Breast epithelium (tissue), 4 donors: Measurements from ENCODE around the gene IL9. TPM values are rescaled to one million over a fixed set of nuclear protein-coding genes. Genes with fewer than 3 reads are reported as not detected.

Experiments
- DNase-seq, 2 donors: peaks; one replicate each; pipeline ENCODE4 v3.0.0-alpha.2; 2019; ENCODE audit warnings: low spot score in 2 of 2
- H3K27ac ChIP-seq, 2 donors: fragments of 200-600 bp; sonication (generic) in 1 of 2; one replicate each; pipeline ENCODE4 v1.5.1; 2016 to 2019; ENCODE audit warnings: mild to moderate bottlenecking in 1 of 2
- H3K27me3 ChIP-seq, 2 donors: fragments of 200-600 bp; sonication (generic) in 1 of 2; one replicate each; pipeline versions ENCODE4 v1.5.1 to v1.6.0; 2017 to 2019; ENCODE audit warnings: control low read depth in 1 of 2, mild to moderate bottlenecking in 1 of 2
- H3K36me3 ChIP-seq: fragments of 200-600 bp; one replicate; pipeline ENCODE4 v1.5.1; 2019
- H3K4me1 ChIP-seq, 2 donors: fragments of 200-600 bp; sonication (generic); one replicate each; pipeline ENCODE4 v1.5.1; 2016 to 2019; ENCODE audit warnings: control low read depth in 1 of 2
- H3K4me3 ChIP-seq, 3 donors: fragments of 200-600 bp; sonication (generic); 1 replicate in 2 of 3; 2 replicates in 1 of 3; pipeline ENCODE4 v1.5.1; 2016 to 2019; ENCODE audit warnings: mild to moderate bottlenecking in 3 of 3, moderate library complexity in 2 of 3
- H3K9me3 ChIP-seq, 2 donors: fragments of 200-600 bp; sonication (generic) in 1 of 2; one replicate each; pipeline ENCODE4 v1.5.1; 2016 to 2019; ENCODE audit warnings: control low read depth in 1 of 2
- POLR2A ChIP-seq: fragments of 450-650 bp; IDR thresholded peaks from one replicate; pipeline ENCODE4 v1.6.1; 2016; ENCODE audit warnings: antibody characterized with exemption, mild to moderate bottlenecking, moderate library complexity
- POLR2AphosphoS5 ChIP-seq, 3 donors: sonication (generic); formaldehyde crosslinking; IDR thresholded peaks; one replicate each; pipeline ENCODE4 v1.6.1; 2017; ENCODE audit warnings: antibody characterized with exemption in 3 of 3
- intact Hi-C: fragments of 100-400 bp; cut with DNase I; formaldehyde crosslinking; loops from one replicate; pipeline ENCODE4 v1.15.1; 2023; ENCODE audit warnings: low total_unique reads
- total RNA-seq, 3 donors: library from RNA; depleted of rRNA; stranded (reverse); fragments of >200 nt; gene quantifications; one replicate each; pipeline ENCODE4 v1.1.0, GENCODE V29; 2016
- TF ChIP-seq, protein P1 (sequence below), 3 donors: fragments of 450-650 bp; IDR thresholded peaks; one replicate each; pipeline ENCODE4 v1.5.1; 2016 to 2017; ENCODE audit warnings: antibody characterized with exemption in 3 of 3, mild to moderate bottlenecking in 3 of 3, moderate library complexity in 3 of 3

IL9 gene
- total RNA-seq, 3 donors from 2014 or later = not detected

DNA sequence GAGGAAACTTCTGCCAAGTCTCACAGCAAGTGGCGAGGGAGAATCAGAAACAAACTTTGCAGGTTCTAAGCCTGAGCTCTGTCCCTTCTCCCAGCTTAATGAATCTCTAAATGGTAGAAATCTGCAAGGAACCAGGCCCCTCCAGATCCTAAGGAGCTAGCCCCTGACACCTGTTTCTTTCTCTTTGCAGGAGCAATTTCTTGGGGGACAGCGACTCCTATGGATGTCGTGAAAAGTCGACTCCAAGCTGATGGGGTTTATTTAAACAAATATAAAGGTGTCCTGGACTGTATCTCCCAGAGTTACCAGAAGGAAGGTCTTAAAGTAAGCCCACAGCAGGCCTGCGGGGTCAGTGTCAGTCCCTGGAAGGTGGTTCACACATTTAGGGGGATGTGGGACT is 21.8 kb downstream of the IL9 start:
- no peaks in the 10 kb centered on the region for H3K4me1 ChIP-seq
- H3K27me3 ChIP-seq = no peaks in the 10 kb centered on the region
- intact Hi-C loops = no loop called here
- TF ChIP-seq POLR2A = no peak
- TF ChIP-seq, protein P1, sequence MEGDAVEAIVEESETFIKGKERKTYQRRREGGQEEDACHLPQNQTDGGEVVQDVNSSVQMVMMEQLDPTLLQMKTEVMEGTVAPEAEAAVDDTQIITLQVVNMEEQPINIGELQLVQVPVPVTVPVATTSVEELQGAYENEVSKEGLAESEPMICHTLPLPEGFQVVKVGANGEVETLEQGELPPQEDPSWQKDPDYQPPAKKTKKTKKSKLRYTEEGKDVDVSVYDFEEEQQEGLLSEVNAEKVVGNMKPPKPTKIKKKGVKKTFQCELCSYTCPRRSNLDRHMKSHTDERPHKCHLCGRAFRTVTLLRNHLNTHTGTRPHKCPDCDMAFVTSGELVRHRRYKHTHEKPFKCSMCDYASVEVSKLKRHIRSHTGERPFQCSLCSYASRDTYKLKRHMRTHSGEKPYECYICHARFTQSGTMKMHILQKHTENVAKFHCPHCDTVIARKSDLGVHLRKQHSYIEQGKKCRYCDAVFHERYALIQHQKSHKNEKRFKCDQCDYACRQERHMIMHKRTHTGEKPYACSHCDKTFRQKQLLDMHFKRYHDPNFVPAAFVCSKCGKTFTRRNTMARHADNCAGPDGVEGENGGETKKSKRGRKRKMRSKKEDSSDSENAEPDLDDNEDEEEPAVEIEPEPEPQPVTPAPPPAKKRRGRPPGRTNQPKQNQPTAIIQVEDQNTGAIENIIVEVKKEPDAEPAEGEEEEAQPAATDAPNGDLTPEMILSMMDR (IDR thresholded peaks at IDR 0.05) = no peak
- no peak for TF ChIP-seq POLR2AphosphoS5 (IDR thresholded peaks at IDR 0.05)
- no peaks in the 10 kb centered on the region for H3K9me3 ChIP-seq
- no peak overlapping the region for H3K4me3 ChIP-seq
- no peak for DNase-seq
- no peak overlapping the region for H3K27ac ChIP-seq
- H3K36me3 ChIP-seq = no peaks in the 10 kb centered on the region

DNA sequence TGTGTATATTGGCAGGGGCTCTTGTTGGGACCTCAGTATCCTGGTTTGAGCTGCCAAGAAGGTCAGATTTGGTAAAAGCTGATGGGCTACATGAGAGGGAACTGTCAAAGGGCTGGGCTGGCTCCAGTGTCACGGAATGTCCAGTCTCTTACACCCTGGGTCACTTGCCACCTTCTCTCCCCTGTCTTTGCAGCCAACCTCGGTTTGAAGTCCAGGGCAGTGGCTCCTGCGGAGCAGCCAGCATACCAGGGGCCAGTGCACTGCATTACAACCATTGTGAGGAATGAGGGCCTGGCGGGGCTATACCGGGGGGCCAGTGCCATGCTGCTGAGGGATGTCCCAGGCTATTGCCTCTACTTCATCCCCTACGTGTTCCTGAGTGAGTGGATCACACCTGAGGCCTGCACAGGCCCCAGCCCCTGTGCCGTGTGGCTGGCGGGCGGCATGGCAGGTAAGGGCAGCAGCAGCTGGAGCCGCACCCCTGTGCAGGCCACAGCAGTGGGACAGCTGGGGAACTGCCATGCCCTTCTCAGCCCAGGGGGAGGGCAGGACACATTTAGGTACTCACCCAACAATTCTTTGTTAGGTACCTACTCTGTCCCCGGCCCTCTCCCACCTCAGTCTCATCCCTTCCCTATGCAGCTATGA is 24.2 kb downstream of the IL9 start:
- Histone ChIP-seq H3K4me3 (no peak overlapping the region), H3K36me3 (no peaks in the 10 kb centered on the region), H3K27ac (no peak overlapping the region), H3K9me3 (no peaks in the 10 kb centered on the region), H3K4me1 (no peaks in the 10 kb centered on the region), H3K27me3 (no peaks in the 10 kb centered on the region)
- intact Hi-C loops = no loop called here
- DNase-seq = no peak
- no peak for TF ChIP-seq POLR2AphosphoS5 (IDR thresholded peaks at IDR 0.05)
- TF ChIP-seq, protein P1 (IDR thresholded peaks at IDR 0.05) = no peak
- no peak for TF ChIP-seq POLR2A

DNA sequence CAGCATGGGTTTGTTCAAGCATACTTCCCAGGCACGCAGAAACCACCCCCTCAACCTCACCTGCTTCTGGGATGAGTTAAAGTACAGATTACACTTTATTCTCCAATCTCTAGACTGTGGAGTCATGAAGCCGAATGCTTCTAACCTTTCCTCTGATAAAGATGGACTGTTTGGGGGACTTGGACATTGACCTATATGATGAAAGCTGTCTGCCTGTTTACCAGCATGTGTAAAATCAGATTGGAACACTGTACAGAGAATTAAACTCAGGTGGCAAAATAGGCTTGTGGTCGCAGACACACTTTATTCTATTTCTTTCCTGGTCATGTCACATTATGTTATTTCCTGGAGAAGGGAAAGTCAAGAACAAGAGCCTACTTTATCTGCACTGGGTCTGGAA is 25.7 kb downstream of the IL9 start:
- intact Hi-C loops = no loop called here
- H3K36me3 ChIP-seq = no peaks in the 10 kb centered on the region
- H3K4me3 ChIP-seq = no peak overlapping the region
- H3K27me3 ChIP-seq = no peaks in the 10 kb centered on the region
- no peak for DNase-seq
- no peaks in the 10 kb centered on the region for H3K4me1 ChIP-seq
- no peak overlapping the region for H3K27ac ChIP-seq
- no peaks in the 10 kb centered on the region for H3K9me3 ChIP-seq
- TF ChIP-seq POLR2AphosphoS5 (IDR thresholded peaks at IDR 0.05) (no peak), POLR2A (no peak)
- TF ChIP-seq, protein P1 (IDR thresholded peaks at IDR 0.05) = no peak

DNA sequence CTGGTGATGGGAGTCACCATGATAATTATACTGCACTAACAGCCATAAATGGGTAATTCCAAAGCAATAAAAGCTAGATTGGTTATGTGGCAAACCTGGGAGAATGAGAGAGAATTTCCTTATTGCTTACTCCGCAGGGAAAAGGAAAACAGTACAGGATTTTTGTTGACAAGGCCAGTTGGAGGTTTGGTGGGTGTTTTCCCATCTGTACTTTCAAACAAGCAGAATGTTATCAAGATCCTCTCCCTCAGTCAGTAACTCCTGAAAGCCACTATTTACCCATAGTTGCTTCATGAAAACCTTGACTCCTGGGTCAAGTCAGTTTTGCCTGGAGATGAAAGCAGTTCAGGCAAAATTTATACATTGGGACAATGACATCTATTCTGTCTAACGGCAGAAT is 26.4 kb downstream of the IL9 start:
- no peak for DNase-seq
- Histone ChIP-seq H3K4me3 (no peak overlapping the region), H3K4me1 (no peaks in the 10 kb centered on the region), H3K9me3 (no peaks in the 10 kb centered on the region), H3K36me3 (no peaks in the 10 kb centered on the region), H3K27ac (no peak overlapping the region), H3K27me3 (no peaks in the 10 kb centered on the region)
- intact Hi-C loops = no loop called here
- TF ChIP-seq POLR2AphosphoS5 (IDR thresholded peaks at IDR 0.05) = no peak

DNA sequence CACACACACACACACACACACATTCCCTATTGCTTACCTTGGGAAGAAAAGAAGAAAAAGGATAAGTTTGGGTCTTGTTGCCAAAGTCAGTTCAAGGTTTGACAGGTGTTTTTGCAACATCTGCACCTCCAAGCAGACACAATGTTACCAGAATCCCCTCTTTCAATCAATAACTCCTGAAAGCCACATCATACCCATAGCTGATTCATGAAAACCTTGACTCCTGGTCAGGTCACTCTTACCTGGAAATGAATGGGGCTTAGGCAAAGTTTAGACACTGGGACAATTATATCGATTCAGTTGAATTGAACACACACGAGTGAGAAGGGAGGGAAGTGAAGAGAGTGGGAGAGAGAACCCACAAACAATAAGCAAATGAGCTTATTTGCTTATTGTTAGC is 27.0 kb downstream of the IL9 start:
- H3K27me3 ChIP-seq = no peaks in the 10 kb centered on the region
- no peak overlapping the region for H3K4me3 ChIP-seq
- H3K36me3 ChIP-seq = no peaks in the 10 kb centered on the region
- DNase-seq = no peak
- no peaks in the 10 kb centered on the region for H3K9me3 ChIP-seq
- intact Hi-C loops = no loop called here
- H3K27ac ChIP-seq = no peak overlapping the region
- TF ChIP-seq POLR2A = no peak
- no peak for TF ChIP-seq POLR2AphosphoS5 (IDR thresholded peaks at IDR 0.05)
- TF ChIP-seq, protein P1 (IDR thresholded peaks at IDR 0.05) = no peak
- no peaks in the 10 kb centered on the region for H3K4me1 ChIP-seq

DNA sequence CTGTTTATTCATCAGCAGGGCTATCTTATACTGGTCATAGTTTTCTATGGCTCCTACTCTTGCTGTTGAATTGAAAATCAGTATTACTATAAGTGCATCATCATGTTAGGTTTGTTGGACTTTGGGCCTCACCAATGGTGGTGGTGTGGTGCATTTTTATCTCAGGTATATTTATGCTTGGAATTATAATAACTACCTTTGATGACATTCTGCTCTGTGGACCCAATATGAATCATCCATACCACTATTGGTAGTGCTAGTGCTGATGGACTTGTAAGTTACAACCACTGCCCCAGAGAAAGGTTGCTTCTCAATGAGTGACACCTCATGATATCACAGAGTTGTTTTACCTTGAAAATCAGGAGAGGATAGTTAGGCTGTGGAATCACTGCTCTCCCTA is 28.0 kb downstream of the IL9 start:
- Histone ChIP-seq H3K4me3 (no peak overlapping the region), H3K9me3 (no peaks in the 10 kb centered on the region), H3K4me1 (no peaks in the 10 kb centered on the region), H3K27me3 (no peaks in the 10 kb centered on the region), H3K27ac (no peak overlapping the region), H3K36me3 (no peaks in the 10 kb centered on the region)
- TF ChIP-seq, protein P1 (IDR thresholded peaks at IDR 0.05) = no peak
- TF ChIP-seq POLR2A = no peak
- TF ChIP-seq POLR2AphosphoS5 (IDR thresholded peaks at IDR 0.05) = no peak
- no peak for DNase-seq
- intact Hi-C loops = no loop called here
